HepG2 (cell line): ENCODE data around the gene ABHD2. TPM values are rescaled to one million over a fixed set of nuclear protein-coding genes. Genes with fewer than 3 reads are reported as not detected.

Source experiments
- ATM ChIP-seq: fragments of 450-650 bp; IDR thresholded peaks from 2 replicates; pipeline ENCODE4 v1.7.1; 2017; ENCODE audit warnings: mild to moderate bottlenecking, borderline replicate concordance
- ELK4 ChIP-seq: sonication (generic); formaldehyde crosslinking; IDR thresholded peaks from 2 replicates; pipeline ENCODE4 v1.9.0; 2021; ENCODE audit warnings: missing genetic modification reagents, borderline replicate concordance
- ERF ChIP-seq: IDR thresholded peaks from 2 replicates; pipeline ENCODE4 v1.6.1; 2018; ENCODE audit warnings: missing biosample characterization, missing genetic modification reagents
- FOXC1 ChIP-seq: sonication (generic); formaldehyde crosslinking; IDR thresholded peaks from 2 replicates; pipeline ENCODE4 v1.8.0; 2022; ENCODE audit warnings: mild to moderate bottlenecking, missing genetic modification reagents, borderline replicate concordance
- GABPB1 ChIP-seq: IDR thresholded peaks from 2 replicates; pipeline ENCODE4 v1.6.1; 2016; ENCODE audit warnings: mild to moderate bottlenecking, missing genetic modification reagents, moderate library complexity, missing compliant biosample characterization
- GATAD2A ChIP-seq: IDR thresholded peaks from 2 replicates; pipeline ENCODE4 v1.6.1; 2016
- GPN1 ChIP-seq: sonication (generic); formaldehyde crosslinking; IDR thresholded peaks from 2 replicates; pipeline ENCODE4 v1.5.1; 2020; ENCODE audit warnings: missing genetic modification reagents, borderline replicate concordance
- GTF3A ChIP-seq: sonication (generic); formaldehyde crosslinking; conservative IDR thresholded peaks from 2 replicates; pipeline ENCODE4 v1.4.0; 2020; ENCODE audit warnings: mild to moderate bottlenecking, missing genetic modification reagents
- HOXA3 ChIP-seq: sonication (generic); formaldehyde crosslinking; IDR thresholded peaks from 2 replicates; pipeline ENCODE4 v1.5.0; 2020; ENCODE audit warnings: missing genetic modification reagents
- IRX3 ChIP-seq: sonication (generic); formaldehyde crosslinking; IDR thresholded peaks from 2 replicates; pipeline ENCODE4 v1.8.1; 2023; ENCODE audit warnings: mild to moderate bottlenecking, low read depth, missing genetic modification reagents, borderline replicate concordance
- MIER2 ChIP-seq: IDR thresholded peaks from 2 replicates; pipeline ENCODE4 v1.6.1; 2016; ENCODE audit warnings: missing biosample characterization, missing genetic modification reagents
- NFIC ChIP-seq: IDR thresholded peaks from 2 replicates; pipeline ENCODE4 v1.6.1; 2012; ENCODE audit warnings: mild to moderate bottlenecking, low read length, inconsistent platforms
- TCF7L2 ChIP-seq: IDR thresholded peaks from 2 replicates; pipeline ENCODE4 v1.6.1; 2011; ENCODE audit warnings: mild to moderate bottlenecking, low read depth, low read length, moderate library complexity
- TMF1 ChIP-seq: sonication (generic); formaldehyde crosslinking; IDR thresholded peaks from 2 replicates; pipeline ENCODE4 v1.8.1; 2022; ENCODE audit warnings: low read depth, missing genetic modification reagents
- TRIM22 ChIP-seq: fragments of 450-650 bp; IDR thresholded peaks from 2 replicates; pipeline ENCODE4 v1.6.1; 2017
- ZBTB4 ChIP-seq: sonication (generic); formaldehyde crosslinking; IDR thresholded peaks from 2 replicates; pipeline ENCODE4 v1.4.0; 2020; ENCODE audit warnings: missing genetic modification reagents, mild to moderate bottlenecking, borderline replicate concordance
- ZC3H13 ChIP-seq: sonication (generic); formaldehyde crosslinking; IDR thresholded peaks from 2 replicates; pipeline ENCODE4 v1.8.1; 2023; ENCODE audit warnings: mild to moderate bottlenecking, missing genetic modification reagents, moderate library complexity
- ZMAT3 ChIP-seq: sonication (generic); formaldehyde crosslinking; conservative IDR thresholded peaks from 2 replicates; pipeline ENCODE4 v1.7.0; 2021; ENCODE audit warnings: missing genetic modification reagents
- ZNF576 ChIP-seq: sonication (generic); formaldehyde crosslinking; IDR thresholded peaks from 2 replicates; pipeline ENCODE4 v1.4.0; 2020; ENCODE audit warnings: mild to moderate bottlenecking, missing genetic modification reagents
- ZNF740 ChIP-seq: sonication (generic); formaldehyde crosslinking; IDR thresholded peaks from 2 replicates; pipeline ENCODE4 v1.4.0; 2020; ENCODE audit warnings: missing genetic modification reagents
- ZNF768 ChIP-seq: sonication (generic); formaldehyde crosslinking; IDR thresholded peaks from 2 replicates; pipeline ENCODE4 v1.4.0; 2020; ENCODE audit warnings: missing genetic modification reagents
- polyA plus RNA-seq, 8 experiments: library from polyadenylated mRNA; depleted of rRNA in 3 of 8; stranded (reverse) in 7 of 8; unstranded in 1 of 8; fragments of >200 nt; fragmentation: Illumina TruSeq in 4 of 8; extraction: Trizol in 4 of 8; gene quantifications; 2 replicates each; pipeline versions ENCODE4 v1.2.1 to v1.2.3, GENCODE V29; 2011 to 2016; ENCODE audit warnings: low read depth in 4 of 8, missing spikeins in 1 of 8, mixed read lengths in 1 of 8; ENCODE audit not compliant: insufficient read depth in 1 of 8
- total RNA-seq, 5 experiments: library from RNA; depleted of rRNA; stranded (reverse); fragments of >200 nt; fragmentation: Illumina TruSeq; extraction: Trizol; gene quantifications; 2 replicates each; pipeline ENCODE4 v1.2.3, GENCODE V29; 2016; ENCODE audit warnings: low read depth in 1 of 5

The ABHD2 gene
- total and polyA plus RNA-seq, 2 of the 13 experiments (the other 11 are each of a cell fraction or from before 2014, with no cell fraction given), result 14.8 to 22.4 TPM

GRCh38 chr15:89139613-89140499 lies 51.6 kb downstream of the ABHD2 start (continued):
- no peak for TF ChIP-seq NFIC
- TF ChIP-seq IRX3 (CRISPR knock-in tag), result no peak
- no peak for TF ChIP-seq TRIM22
- TF ChIP-seq TCF7L2, result no peak
- TF ChIP-seq MIER2 (CRISPR knock-in tag), result no peak
- no peak for TF ChIP-seq FOXC1 (CRISPR knock-in tag)
- TF ChIP-seq ZBTB4 (CRISPR knock-in tag), result no peak
- no peak for TF ChIP-seq GTF3A (CRISPR knock-in tag)
- TF ChIP-seq GABPB1 (CRISPR knock-in tag), result no peak
- no peak for TF ChIP-seq ZNF768 (CRISPR knock-in tag)
- TF ChIP-seq TMF1, result no peak
- TF ChIP-seq ZNF740 (CRISPR knock-in tag), result no peak
- TF ChIP-seq HOXA3 (CRISPR knock-in tag), result 0 out of 2 replicates have a peak, but pooled peaks have one; percentile 39
- TF ChIP-seq ERF (CRISPR knock-in tag), result no peak
- no peak for TF ChIP-seq GPN1 (CRISPR knock-in tag)
- peak; percentile 71 for TF ChIP-seq GATAD2A (CRISPR knock-in tag)
- no peak for TF ChIP-seq ZMAT3 (CRISPR knock-in tag)
- no peak for TF ChIP-seq ZNF576 (CRISPR knock-in tag)
- TF ChIP-seq ATM, result no peak
- TF ChIP-seq ELK4, result no peak
- 0 out of 2 replicates have a peak, but pooled peaks have one; percentile 2 for TF ChIP-seq ZC3H13 (CRISPR knock-in tag)
